HG02981 (cell line): Measurements from ENCODE around the gene RHOT1.
"Not testable (repeated sequence)": the region's sequence is repeated elsewhere in the genome, so short reads cannot be mapped to it uniquely, and the experiment has no call there.

ENCODE experiments used
- ATAC-seq: cut with Tn5 transposase; IDR thresholded peaks from one replicate; pipeline ENCODE4 v1.9.1; 2021; ENCODE audit warnings: mild to moderate bottlenecking, moderate library complexity; ENCODE audit not compliant: unreplicated experiment

The RHOT1 gene

DNA sequence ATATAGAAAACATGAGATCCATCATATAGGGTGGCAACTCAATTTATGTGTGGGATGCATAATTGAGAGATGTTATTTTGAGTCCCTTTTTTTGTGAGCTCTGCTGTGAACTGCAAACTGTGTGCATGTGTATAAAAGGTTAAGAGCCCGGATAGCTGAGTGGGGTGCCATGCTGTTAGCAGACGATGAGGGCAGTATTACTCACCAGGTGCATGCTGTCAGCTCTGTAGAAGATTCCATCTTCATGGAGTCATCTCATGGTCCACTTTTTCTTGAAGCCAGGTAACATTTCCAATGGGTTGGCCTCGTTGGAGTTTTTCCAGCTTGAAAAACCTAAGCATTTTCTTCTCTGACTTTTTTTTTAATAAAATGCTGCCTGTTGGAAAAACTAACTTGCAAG is 80.3 kb downstream of the RHOT1 start:
- no peak for ATAC-seq

DNA sequence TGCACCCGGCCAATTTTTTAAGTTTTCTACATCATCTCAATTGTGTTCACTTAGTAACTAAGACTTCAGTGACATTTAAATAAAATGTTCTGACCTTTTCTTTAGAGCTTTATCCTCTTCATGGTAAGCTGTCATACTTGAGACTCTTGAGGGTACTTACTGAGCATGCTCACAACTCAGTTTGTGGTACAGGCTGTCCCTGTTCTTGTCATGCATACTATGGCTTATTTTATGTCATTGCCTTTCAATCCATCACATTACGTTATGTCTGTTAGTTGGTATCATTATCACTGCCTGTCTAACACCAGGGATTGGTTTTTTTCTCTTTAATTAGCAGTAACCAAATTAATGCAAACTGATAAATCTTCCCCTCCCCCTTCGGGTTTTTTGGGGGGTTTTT is 81.4 kb downstream of the RHOT1 start:
- ATAC-seq = no peak

DNA sequence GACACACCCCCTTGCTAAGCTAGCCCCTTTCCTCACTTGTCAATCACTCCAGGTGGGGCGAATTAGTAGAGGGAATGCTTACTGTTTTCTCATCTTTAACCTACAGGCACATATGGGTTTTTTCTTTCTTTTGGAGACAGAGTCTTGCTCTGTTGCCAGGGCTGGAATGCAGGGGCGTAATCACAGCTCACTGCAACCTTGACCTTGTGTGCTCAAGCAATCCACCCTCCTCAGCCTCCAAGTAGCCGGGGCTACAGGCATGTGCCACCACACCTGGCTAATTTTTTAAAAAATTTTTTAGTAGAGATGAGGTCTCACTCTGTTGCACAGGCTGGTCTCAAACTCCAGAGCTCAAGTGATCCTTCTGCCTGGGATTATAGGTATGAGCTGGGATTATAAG is 84.6 kb downstream of the RHOT1 start:
- ATAC-seq = no peak

DNA sequence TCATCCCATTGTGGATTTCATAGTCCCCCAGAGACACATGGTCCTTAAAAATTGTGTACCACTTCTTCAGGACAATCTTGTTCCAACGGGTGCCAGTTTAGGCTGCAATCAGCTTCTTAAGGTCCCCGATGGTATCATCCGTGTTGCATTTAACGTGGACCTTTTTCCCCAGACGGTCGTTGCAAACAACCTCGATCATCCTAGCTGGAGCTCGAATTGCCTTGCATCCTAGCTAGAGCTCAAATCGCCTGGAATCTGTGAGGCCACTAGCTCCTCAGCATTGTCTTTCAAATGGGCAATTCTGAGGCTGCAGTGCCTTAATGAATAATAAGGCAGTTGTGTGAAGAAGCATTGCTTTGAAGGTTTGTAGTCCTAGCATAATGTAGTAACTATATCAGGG is 85.6 kb downstream of the RHOT1 start:
- ATAC-seq = no peak

DNA sequence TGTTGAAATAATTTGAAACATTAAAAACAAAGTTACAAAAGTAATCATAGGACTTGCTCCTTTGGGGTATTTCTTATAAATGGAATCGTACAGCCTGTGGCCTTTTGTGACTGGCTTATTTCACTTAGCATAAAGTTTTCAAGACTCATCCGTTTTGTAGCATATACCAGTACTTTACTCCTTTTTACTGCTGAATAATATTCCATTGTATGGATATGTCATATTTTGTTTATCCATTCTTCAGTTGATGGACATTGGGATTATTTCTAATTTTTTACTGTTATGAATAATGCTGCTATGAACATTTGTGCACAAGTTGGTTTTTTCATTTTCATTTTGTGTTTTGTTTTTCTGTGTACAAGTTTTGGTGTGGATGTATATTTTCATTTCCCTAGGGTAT is 93.3 kb downstream of the RHOT1 start:
- no peak for ATAC-seq

GRCh38 chr17:32239456-32239855 is 97.2 kb downstream of the RHOT1 start:
- no peak for ATAC-seq

- ATAC-seq = no peak
Measured at GRCh38 chr17:32240750-32241149, 98.4 kb downstream of the RHOT1 start.

DNA sequence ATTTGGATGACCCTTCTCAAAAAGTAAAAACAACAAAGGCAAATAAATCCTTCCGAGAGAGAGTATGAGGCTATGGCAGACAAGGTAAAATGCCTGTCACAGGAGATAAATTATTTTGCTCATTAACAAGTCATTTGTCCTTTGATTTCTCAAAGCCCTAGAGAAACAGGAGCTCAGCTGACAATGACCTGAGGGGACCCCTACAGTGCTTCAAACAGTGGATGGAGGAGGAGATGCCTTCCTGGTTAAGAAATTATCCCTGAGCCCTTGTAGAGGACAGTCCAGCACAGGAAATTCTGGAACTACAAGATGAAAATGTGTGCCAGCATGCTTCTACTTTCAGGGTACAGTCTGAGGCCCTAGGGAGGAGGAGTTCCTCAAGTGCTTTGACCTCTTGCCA is 99.3 kb downstream of the RHOT1 start:
- no peak for ATAC-seq

DNA sequence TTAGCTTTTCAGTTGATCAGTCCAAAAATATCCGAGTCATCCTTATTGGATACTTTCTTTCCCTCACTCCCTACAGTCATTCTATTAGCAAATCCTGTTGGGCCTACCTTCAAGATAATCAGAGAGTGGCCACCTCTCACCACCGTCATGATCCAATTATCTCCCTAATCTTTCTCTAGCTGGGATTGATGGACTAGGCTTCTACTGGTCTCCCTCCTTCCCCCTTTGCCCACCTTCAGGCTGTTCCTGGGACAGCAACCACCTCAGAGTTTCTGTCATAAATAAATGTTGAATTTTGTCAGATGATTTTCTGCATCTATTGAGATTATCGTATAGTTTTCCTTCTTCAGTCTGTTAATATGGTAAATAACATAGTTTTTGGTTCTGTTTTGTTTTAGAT is 107.2 kb downstream of the RHOT1 start:
- ATAC-seq = no peak

- ATAC-seq = no peak
Measured at GRCh38 chr17:32253117-32253611, 110.9 kb downstream of the RHOT1 start.

DNA sequence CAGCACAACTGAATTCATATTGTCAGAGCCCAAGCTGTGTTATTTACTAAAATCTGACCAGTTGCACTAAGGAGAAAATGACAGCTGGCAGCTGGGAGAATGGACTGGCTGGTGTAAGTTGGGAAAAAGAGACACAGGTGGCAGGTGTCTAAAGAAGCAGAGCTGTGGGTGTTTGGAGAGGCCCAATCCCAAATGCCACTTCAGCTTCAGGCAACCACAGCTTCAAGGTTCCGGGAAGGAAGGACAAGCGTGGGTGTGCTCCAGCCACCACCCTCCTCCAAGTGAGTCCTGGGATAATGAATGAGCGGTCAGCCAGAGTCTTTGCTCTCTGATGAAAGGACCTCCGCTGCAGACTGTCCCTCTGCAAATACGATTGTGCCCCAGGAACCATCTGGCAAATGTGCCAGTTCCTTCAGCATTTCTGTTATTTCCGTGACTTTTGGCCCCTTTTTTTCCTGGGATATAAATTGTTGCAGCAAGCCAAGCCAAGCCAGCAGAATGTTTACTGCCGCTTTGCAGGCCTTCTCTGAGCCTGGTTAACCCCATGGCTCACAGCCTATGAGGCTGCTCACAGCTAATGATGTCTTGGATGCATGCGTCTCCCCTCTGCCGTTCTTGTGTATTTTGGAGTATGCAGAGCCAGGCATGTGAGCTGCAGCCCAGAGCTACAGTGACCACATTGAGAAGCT is 113.9 kb downstream of the RHOT1 start:
- ATAC-seq = no peak

- no peak for ATAC-seq
Measured at GRCh38 chr17:32256701-32257019, 114.4 kb downstream of the RHOT1 start.

GRCh38 chr17:32258383-32259140 is 116.3 kb downstream of the RHOT1 start:
- no peak for ATAC-seq

- no peak for ATAC-seq
Measured at GRCh38 chr17:32259586-32259985, 117.3 kb downstream of the RHOT1 start.

DNA sequence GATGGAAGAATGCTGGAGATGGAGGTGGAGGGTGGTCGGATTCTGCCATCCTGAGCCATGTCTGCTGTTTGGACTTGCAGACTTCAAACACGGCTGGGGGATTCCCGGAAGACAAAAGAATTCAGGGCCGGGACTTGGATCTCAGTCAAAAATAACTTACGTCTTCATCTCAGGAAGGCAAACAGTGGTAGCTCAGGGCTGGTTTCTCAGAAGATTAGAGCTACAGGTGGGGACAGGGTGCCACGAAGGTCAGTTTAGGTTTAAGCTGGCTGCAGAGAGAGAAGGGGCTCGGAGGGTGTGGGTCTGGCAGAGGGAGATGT is 119.1 kb downstream of the RHOT1 start:
- ATAC-seq = no peak

DNA sequence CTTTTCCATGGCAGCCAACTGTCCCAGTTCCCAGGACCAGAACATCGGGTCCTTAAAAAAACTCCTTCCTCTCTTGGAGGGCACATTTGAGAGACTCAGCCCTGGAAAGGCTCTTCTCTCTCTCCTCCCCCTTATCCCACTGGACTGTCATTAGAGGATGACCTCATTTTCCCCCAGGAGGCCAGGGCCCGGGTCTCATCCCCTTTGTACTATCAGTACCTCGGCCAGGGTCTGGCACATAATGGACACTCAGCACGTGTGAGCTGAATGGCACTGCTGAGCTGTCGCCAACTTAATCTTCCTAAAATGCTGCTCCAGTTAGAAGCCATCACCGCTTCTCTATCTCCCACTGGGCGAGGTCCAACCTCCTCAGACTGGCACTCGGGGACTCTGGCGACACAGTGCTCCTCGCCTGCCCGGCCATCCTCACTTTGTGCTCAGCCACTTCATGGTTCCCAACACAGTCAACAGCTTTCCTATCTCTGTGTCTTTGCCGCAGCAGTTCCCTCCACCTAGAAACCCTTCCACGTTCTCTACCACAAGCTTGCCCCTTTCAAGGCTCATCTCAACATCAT is 119.7 kb downstream of the RHOT1 start:
- no peak for ATAC-seq

GRCh38 chr17:32263515-32263914 is 121.2 kb downstream of the RHOT1 start:
- ATAC-seq = not testable (repeated sequence)

GRCh38 chr17:32264140-32264799 is 122.0 kb downstream of the RHOT1 start:
- no peak for ATAC-seq

DNA sequence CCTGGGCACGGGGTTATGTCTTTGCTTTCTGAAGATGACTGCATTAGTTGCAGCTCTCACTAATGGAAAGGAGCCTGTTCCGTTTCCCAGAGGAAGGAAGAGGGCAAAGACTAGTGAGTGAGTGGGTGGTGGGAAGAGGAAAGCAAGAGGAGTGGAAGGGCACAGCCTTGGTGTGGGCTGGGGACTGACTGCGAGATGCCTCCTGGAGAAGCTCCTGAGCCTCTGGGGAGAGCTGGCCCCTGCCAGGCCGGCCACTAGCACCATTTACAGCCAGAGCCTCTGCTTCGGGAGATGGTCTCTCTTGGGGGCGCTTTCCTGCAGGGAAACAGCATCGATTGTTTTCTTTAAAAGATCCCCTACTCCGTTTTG is 122.5 kb downstream of the RHOT1 start:
- ATAC-seq = no peak

DNA sequence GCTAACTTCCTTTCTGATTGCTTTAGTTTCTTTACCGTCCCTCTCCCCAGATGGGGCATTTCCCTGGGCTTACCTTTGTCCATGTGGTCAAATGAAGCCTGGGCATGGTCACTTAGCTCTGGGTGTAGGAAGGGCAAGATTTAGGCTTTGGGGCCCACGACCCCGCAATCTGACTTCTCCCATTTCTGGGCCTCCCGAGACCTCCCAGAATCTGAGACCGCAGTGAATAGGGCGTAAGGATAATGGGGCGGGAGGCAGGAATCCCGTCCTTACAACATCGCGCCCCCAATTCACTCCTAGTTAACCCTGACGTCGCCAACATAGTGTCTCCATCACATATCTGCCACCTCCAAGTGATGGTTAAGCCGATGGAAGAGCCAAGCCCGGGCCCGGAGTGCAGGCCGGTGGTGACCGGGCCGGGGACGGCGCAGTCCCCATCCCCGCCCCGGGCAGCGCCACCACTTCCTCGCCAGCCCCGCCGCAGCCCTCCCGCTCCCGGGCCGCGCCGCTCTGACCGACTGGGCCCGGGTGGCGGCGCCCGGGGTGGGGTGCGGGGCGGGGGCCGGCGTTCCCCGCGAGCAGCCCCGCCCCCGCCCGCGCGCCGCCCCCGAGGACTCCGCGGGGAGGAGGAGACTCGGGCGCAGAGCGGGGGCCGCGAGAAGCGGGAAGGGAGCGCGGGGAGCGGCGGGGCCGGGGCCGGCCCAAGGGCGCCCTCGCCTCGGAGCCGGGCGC is 123.1 kb downstream of the RHOT1 start, which contains the start of gene RHBDL3:
Gene RHBDL3 (plus strand): TSS at position 641 of the 732 bp plus-strand sequence. CDS start 358 bp downstream, outside the sequence.
- no peak for ATAC-seq

DNA sequence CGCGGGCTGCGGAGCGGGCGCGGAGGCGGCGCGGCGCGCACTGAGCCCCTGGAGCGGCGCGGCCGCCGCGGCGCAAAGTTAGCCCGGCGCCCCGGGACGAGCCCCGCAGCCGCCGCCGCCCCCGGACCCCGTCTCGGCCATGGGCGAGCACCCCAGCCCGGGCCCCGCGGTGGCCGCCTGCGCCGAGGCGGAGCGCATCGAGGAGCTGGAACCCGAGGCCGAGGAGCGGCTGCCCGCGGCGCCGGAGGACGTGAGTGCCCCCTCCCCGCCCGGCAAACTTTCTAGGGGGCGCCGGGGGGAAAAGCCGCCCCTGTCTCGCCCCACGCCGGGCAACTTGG is 123.7 kb downstream of the RHOT1 start:
- ATAC-seq = no peak
